PFSK-1 (cell line): ENCODE measurements around the gene FGFR2.

Experiments used
- SIN3A ChIP-seq: IDR thresholded peaks from 2 replicates; pipeline ENCODE4 v1.6.1; 2012; ENCODE audit warnings: mild to moderate bottlenecking, low read length, moderate library complexity, borderline replicate concordance; ENCODE audit not compliant: insufficient read depth
- TAF1 ChIP-seq: IDR thresholded peaks from 2 replicates; pipeline ENCODE4 v1.6.1; 2012; ENCODE audit warnings: low read length, control low read depth, borderline replicate concordance; ENCODE audit not compliant: insufficient read depth
- TF ChIP-seq, protein P1 (sequence below), 2 experiments: IDR thresholded peaks; 2 replicates each; pipeline versions ENCODE4 v1.6.1 to v1.8.0; 2011 to 2012; ENCODE audit warnings: low read depth in 2 of 2, low read length in 2 of 2, control low read depth in 1 of 2, inconsistent platforms in 1 of 2, mild to moderate bottlenecking in 1 of 2, moderate library complexity in 1 of 2; ENCODE audit not compliant: insufficient read depth in 1 of 2

DNA sequence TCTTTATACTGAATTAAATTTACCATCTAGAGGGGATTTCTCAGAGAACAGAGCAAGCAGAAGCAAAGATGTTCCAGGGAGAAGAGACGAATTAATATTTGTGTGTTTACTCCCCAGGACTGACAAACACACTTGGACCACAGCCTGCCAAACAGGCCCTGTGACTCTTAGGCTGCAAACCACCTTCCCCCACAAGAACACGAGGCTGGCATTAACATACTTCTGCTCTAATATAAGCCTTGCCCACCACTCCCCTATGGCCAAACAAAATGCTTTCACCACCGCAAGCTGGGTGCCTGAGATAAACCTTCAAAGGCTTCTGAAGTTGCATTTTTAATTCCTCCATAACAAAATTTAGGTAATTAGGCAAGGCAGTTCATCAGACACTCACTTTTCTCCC is 88.4 kb downstream of the FGFR2 start:
- TF ChIP-seq, protein P1, sequence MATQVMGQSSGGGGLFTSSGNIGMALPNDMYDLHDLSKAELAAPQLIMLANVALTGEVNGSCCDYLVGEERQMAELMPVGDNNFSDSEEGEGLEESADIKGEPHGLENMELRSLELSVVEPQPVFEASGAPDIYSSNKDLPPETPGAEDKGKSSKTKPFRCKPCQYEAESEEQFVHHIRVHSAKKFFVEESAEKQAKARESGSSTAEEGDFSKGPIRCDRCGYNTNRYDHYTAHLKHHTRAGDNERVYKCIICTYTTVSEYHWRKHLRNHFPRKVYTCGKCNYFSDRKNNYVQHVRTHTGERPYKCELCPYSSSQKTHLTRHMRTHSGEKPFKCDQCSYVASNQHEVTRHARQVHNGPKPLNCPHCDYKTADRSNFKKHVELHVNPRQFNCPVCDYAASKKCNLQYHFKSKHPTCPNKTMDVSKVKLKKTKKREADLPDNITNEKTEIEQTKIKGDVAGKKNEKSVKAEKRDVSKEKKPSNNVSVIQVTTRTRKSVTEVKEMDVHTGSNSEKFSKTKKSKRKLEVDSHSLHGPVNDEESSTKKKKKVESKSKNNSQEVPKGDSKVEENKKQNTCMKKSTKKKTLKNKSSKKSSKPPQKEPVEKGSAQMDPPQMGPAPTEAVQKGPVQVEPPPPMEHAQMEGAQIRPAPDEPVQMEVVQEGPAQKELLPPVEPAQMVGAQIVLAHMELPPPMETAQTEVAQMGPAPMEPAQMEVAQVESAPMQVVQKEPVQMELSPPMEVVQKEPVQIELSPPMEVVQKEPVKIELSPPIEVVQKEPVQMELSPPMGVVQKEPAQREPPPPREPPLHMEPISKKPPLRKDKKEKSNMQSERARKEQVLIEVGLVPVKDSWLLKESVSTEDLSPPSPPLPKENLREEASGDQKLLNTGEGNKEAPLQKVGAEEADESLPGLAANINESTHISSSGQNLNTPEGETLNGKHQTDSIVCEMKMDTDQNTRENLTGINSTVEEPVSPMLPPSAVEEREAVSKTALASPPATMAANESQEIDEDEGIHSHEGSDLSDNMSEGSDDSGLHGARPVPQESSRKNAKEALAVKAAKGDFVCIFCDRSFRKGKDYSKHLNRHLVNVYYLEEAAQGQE (IDR thresholded peaks at IDR 0.05; ENCODE audit: insufficient read depth in 1 of 2, low read depth in 2 of 2, low read length in 2 of 2) = no peak
- TF ChIP-seq SIN3A (no peak), TAF1 (no peak)
